Measurements from ENCODE around the gene SLC25A45.
"Not testable (repeated sequence)": the region's sequence is repeated elsewhere in the genome, so short reads cannot be mapped to it uniquely, and the experiment has no call there.

Gene SLC25A45

GRCh38 chr11:65355776-65356393 lies 26.6 kb downstream of the SLC25A45 start:
- DNase-seq, result no peak

GRCh38 chr11:65355013-65355775 lies 27.3 kb downstream of the SLC25A45 start:
- no peak for DNase-seq

- DNase-seq, result peak; percentile 89
Measured at GRCh38 chr11:65354265-65355012, 28.0 kb downstream of the SLC25A45 start, which contains the start of gene TIGD3. Gene TIGD3 (plus strand): TSS chr11:65354751. CDS start chr11:65355809, 1,058 bp downstream.

- no peak for DNase-seq
Measured at GRCh38 chr11:65353900-65354264, 28.6 kb downstream of the SLC25A45 start.

- no peak for DNase-seq
Measured at GRCh38 chr11:65353376-65353775, 29.1 kb downstream of the SLC25A45 start.

GRCh38 chr11:65352783-65353182 lies 29.7 kb downstream of the SLC25A45 start:
- peak; percentile 31 for DNase-seq

GRCh38 chr11:65351511-65351910 lies 30.9 kb downstream of the SLC25A45 start:
- no peak for DNase-seq

- DNase-seq, result no peak
Measured at GRCh38 chr11:65341856-65342255, 40.6 kb downstream of the SLC25A45 start.

- DNase-seq, result no peak
Measured at GRCh38 chr11:65340226-65340625, 42.2 kb downstream of the SLC25A45 start.

- DNase-seq, result no peak
Measured at GRCh38 chr11:65338676-65339075, 43.8 kb downstream of the SLC25A45 start.

- DNase-seq, result no peak
Measured at GRCh38 chr11:65334696-65335295, 47.6 kb downstream of the SLC25A45 start.

GRCh38 chr11:65332591-65332990 lies 49.9 kb downstream of the SLC25A45 start:
- DNase-seq, result not testable (repeated sequence)

GRCh38 chr11:65330544-65330943 lies 51.9 kb downstream of the SLC25A45 start:
- no peak for DNase-seq

- peak; percentile 78 for DNase-seq
Measured at GRCh38 chr11:65329944-65330403, 52.5 kb downstream of the SLC25A45 start.

- no peak for DNase-seq
Measured at GRCh38 chr11:65329478-65329877, 53.0 kb downstream of the SLC25A45 start.

- DNase-seq, result no peak
Measured at GRCh38 chr11:65327021-65327420, 55.4 kb downstream of the SLC25A45 start.

- DNase-seq, result no peak
Measured at GRCh38 chr11:65325435-65325834, 57.0 kb downstream of the SLC25A45 start.

Measured in HCEC 1CT (cell line).